T47D (cell line): Measurements from ENCODE around the gene RAB11FIP4.

Experiments used
- DNase-seq, 2 experiments: peaks; one replicate each; pipeline versions ENCODE4 v3.0.0 to v3.0.0-alpha.2; 2011 to 2012; ENCODE audit warnings: low read depth in 1 of 2, low spot score in 1 of 2
- JUND ChIP-seq: IDR thresholded peaks from 2 replicates; pipeline ENCODE4 v1.6.1; 2012; ENCODE audit warnings: low read depth
- in situ Hi-C: cut with HindIII; loops from 2 replicates; pipeline ENCODE4 v1.10.0; 2016; ENCODE audit warnings: low sequenced_read_pairs, low pct_unique_long_range_greater_than_20kb

The RAB11FIP4 gene

DNA sequence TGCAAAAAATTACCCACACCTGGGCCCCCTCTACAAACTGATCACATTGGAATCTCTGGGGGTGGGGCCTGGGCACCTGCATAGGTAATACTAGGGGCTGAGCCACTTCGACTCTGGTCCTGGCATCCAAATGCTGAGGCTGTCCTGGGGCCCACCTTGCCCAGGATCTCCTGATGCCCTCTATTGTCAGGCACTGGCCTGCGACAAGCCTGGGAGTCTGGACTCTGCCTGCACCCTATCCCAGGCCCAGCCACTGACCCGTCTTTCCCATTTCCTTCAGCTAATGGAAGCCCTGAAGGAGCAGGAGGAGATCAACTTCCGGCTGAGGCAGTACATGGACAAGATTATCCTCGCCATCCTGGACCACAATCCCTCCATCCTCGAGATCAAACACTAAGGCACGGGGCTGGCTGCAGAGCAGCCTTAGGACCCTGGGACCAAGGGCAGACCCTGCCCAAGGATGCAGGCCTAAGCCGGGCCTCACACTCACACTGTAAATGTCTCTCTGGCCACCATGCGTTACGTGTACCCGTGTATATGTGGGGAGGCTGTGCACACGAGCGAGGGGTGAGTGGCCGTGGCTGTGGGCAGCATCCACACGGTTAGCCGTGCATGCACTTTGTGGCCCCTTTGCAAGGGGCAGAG lies 140.0 kb downstream of the RAB11FIP4 start:
- DNase-seq, result no peak
- TF ChIP-seq JUND, result no peak
- in situ Hi-C loops, result no loop called here

- TF ChIP-seq JUND, result no peak
- in situ Hi-C loops, result no loop called here
Observed at GRCh38 chr17:31532081-31532480, 140.6 kb downstream of the RAB11FIP4 start.

DNA sequence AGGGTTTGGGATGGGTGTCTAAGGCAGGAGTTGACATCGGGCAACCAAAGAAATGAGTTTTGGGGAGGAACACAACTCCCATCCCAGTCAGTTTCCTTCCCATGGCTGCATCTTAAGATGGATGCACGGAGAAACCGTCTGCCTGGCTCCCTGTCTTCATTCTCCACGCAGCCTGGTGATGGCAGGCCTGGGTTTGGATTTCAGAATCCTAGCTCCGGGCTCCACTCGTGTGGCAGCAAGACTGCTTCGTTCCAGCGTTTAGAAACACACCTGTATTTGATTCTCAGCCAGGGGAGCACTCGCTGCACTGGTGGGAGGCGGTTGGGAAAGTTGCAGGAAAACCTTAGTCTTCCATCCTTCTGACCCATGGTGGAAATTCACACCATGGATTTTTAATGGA lies 141.1 kb downstream of the RAB11FIP4 start:
- no peak for TF ChIP-seq JUND
- no peak for DNase-seq
- in situ Hi-C loops, result no loop called here

More at GRCh38 chr17:31532081-31532480, 140.6 kb downstream of the RAB11FIP4 start:
- DNase-seq, result no peak

- in situ Hi-C loops, result no loop called here
- TF ChIP-seq JUND, result no peak
- peak in 1 of 2 experiments; percentile 38 for DNase-seq
Observed at GRCh38 chr17:31533546-31534155, 142.2 kb downstream of the RAB11FIP4 start.

DNA sequence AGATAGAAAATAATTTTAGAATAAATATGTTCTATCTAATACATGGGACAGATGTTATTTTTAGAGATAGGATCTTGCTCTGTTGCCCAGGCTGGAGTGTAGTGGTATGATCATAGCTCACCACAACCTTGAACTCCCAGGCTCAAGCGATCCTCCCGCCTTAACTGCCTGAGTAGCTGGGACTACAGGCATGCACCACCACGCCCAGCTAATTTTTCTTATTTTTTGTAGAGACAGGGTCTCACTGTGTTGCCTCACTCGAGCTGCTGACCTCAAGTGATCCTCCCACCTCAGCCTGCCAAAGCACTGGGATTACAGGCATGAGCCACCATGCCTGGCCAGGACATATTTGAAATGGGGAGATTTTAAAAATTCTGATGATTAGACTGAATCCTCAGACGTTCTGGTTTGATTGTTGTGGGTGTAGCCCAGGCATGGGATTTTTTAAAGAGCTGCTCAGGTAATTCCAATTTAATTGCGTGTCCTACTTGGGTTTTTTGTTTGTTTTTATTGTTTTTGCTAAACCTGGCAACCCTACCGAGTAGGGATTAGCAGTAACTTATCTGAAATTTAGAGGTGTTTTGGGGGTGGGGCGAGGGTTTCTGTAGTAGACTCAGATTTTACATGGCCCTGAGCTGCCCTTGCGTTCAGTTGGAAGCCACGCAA lies 142.9 kb downstream of the RAB11FIP4 start:
- DNase-seq, result no peak
- in situ Hi-C loops, result no loop called here
- TF ChIP-seq JUND, result no peak

DNA sequence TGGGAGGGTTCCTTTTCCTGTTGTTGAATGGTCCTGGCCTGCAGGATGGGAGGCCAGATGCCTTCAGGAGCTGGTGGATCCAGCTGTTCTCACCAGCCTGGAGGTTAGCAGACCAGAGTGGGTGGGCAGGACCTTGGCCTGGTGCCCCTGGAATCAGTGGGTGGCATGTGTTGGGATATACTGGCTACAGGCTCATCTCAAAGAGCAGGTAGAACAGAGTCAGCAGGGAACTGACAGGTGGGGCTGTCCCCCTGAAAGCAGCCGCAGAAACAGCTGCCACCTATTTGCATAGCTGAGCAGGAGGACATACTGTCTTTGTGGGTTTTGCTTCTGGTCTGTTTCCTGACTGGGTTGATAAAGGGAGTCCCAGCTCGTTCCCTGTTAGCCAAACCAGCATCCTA lies 144.1 kb downstream of the RAB11FIP4 start:
- TF ChIP-seq JUND, result no peak
- no peak for DNase-seq
- in situ Hi-C loops, result no loop called here

DNA sequence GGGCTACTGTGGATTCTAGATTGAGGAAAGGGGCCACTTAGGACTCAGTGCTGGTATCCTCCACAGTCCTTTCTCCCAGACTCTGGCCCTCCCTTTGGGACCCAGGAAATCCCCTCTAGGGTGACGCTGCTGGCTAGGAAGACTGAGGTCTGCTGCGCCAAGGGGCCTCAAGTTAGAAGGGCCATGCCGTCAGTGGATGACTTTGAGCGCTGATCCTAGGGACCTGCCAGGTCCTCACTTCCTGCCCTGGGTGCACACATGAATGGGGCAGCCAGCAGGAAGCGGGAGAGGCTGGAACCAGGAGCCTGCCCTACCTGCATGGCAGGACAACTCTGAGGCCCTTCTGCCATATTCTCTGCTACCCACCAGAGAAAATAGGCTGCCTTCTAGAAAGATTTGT lies 145.0 kb downstream of the RAB11FIP4 start:
- in situ Hi-C loops, result no loop called here
- no peak for DNase-seq
- no peak for TF ChIP-seq JUND

GRCh38 chr17:31537565-31538011 lies 146.1 kb downstream of the RAB11FIP4 start:
- no peak for TF ChIP-seq JUND
- in situ Hi-C loops, result no loop called here
- DNase-seq, result no peak

- no peak for DNase-seq
- TF ChIP-seq JUND, result no peak
- in situ Hi-C loops, result no loop called here
Observed at GRCh38 chr17:31538080-31538762, 146.7 kb downstream of the RAB11FIP4 start.

DNA sequence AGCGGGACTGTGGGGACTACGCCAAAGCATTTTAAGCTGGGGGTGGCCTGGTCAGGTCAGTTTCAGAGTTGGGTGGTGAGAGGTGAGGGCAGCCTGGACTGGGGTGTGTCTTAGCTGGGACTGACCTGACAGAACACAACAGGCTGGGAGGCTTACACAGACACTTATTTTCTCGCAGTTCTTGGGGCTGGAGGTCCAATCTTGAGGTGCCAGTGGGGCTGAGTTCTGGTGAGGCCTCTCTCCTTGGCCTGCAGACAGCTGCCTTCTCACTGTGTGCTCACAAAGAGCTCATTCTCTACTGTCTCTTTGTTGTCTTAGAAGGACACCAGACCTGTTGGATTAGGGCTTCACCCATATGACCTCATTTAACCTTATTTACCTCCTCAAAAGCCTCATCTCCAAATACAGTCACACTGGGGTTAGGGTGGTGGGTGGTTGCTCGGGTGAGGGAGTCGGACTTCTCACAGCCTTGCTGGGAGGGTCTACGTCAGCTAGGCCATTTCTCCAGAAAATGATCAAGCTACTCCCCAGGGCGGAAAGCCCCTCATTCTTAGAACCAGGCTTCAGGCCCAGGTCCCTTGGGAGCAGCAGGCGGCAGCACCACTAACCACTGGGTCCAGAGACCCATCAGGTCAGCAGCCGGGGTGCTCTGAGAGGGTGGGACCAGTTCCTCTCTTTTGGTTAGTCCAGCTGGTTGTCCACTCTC lies 149.3 kb downstream of the RAB11FIP4 start:
- in situ Hi-C loops, result no loop called here
- DNase-seq, result no peak
- TF ChIP-seq JUND, result no peak

DNA sequence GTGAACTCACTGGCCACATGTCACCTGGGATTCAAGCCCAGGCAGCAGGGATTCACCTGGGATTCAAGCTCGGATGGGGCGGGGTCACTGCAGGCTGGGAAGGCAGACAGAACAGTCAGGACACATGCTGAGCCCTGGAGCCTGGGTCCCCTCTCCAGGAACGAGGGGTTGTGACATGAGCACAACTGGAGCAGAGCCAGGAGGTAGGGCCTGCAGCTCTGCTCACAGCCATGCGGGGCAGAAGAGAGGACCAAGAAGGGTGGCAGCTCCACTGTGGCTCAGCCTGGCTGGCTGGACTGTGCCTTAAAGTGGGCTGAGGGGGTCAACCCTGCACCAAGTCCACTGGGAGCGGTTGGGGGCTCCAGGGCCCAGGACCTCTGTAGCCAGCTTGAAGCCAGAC lies 150.1 kb downstream of the RAB11FIP4 start:
- TF ChIP-seq JUND, result no peak
- DNase-seq, result peak in 1 of 2 experiments; percentile 72
- in situ Hi-C loops, result no loop called here

- no peak for DNase-seq
- in situ Hi-C loops, result no loop called here
- TF ChIP-seq JUND, result no peak
Observed at GRCh38 chr17:31544186-31544585, 152.7 kb downstream of the RAB11FIP4 start.
